ENCODE data around the gene PPP4R4. TPM values are rescaled to one million over a fixed set of nuclear protein-coding genes. Genes with fewer than 3 reads are reported as not detected.

PPP4R4 gene
- total RNA-seq, 1 experiment from 2014 or later = not detected

GRCh38 chr14:94306047-94306978 is 132.2 kb downstream of the PPP4R4 start:
- Histone ChIP-seq H3K9me2 (ENCODE audit: insufficient read depth) (no peaks in the 10 kb centered on the region), H3K27ac (no peak overlapping the region), H3K9me3 (ENCODE audit: insufficient read depth, low read depth) (no peaks in the 10 kb centered on the region), H2AFZ (no peak overlapping the region), H3K27me3 (ENCODE audit: insufficient read depth, low read depth) (no peaks in the 10 kb centered on the region; the same call in 1 of the 2 replicates), H3K4me1 (replicated peaks; ENCODE audit: insufficient read depth) (no peaks in the 10 kb centered on the region), H3K4me2 (no peak overlapping the region), H3K4me3 (no peak overlapping the region), H4K20me1 (ENCODE audit: insufficient read depth) (no peaks in the 10 kb centered on the region), H3F3A (ENCODE audit: insufficient read depth, low read depth) (no peaks in the 10 kb centered on the region), H3K79me2 (ENCODE audit: low read depth) (no peaks in the 10 kb centered on the region), H3K36me3 (ENCODE audit: low read depth) (no peaks in the 10 kb centered on the region)
- TF ChIP-seq EZH2 (IDR thresholded peaks at IDR 0.05; ENCODE audit: low read depth) = no peak
- no peak for TF ChIP-seq CTCF (conservative IDR thresholded peaks at IDR 0.05)
- intact Hi-C loops (cut with micrococcal nuclease; ENCODE audit: unreplicated experiment) = no loop called here
- CTCF ChIA-PET = no interaction called here
- POLR2A ChIA-PET (ENCODE audit: unreplicated experiment) = no interaction called here
- no TSS peak for BruUV-seq (replicated peaks)
- no peak for DNase-seq

- Histone ChIP-seq H3K9me2 (ENCODE audit: insufficient read depth) (no peaks in the 10 kb centered on the region), H3K36me3 (ENCODE audit: low read depth) (no peaks in the 10 kb centered on the region), H3K4me3 (no peak overlapping the region), H3K79me2 (ENCODE audit: low read depth) (no peaks in the 10 kb centered on the region), H3K27ac (no peak overlapping the region), H3K4me2 (no peak overlapping the region), H2AFZ (no peak overlapping the region), H3K27me3 (ENCODE audit: insufficient read depth, low read depth) (no peaks in the 10 kb centered on the region; the same call in 1 of the 2 replicates), H3K4me1 (replicated peaks; ENCODE audit: insufficient read depth) (no peaks in the 10 kb centered on the region), H3K9me3 (ENCODE audit: insufficient read depth, low read depth) (no peaks in the 10 kb centered on the region), H3F3A (ENCODE audit: insufficient read depth, low read depth) (no peaks in the 10 kb centered on the region), H4K20me1 (ENCODE audit: insufficient read depth) (no peaks in the 10 kb centered on the region)
- ChIA-PET CTCF (no interaction called here), POLR2A (ENCODE audit: unreplicated experiment) (no interaction called here)
- TF ChIP-seq EZH2 (IDR thresholded peaks at IDR 0.05; ENCODE audit: low read depth) = no peak
- TF ChIP-seq CTCF (conservative IDR thresholded peaks at IDR 0.05) = peak; percentile 27; the same call in 1 of the 2 replicates
- no TSS peak for BruUV-seq (replicated peaks)
- intact Hi-C loops (cut with micrococcal nuclease; ENCODE audit: unreplicated experiment) = no loop called here
- no peak for DNase-seq
Measured at GRCh38 chr14:94307410-94307992, 133.4 kb downstream of the PPP4R4 start.

GRCh38 chr14:94309721-94310120 is 135.6 kb downstream of the PPP4R4 start:
- Histone ChIP-seq H3F3A (ENCODE audit: insufficient read depth, low read depth) (no peaks in the 10 kb centered on the region), H3K27me3 (ENCODE audit: insufficient read depth, low read depth) (no peaks in the 10 kb centered on the region; the same call in 1 of the 2 replicates), H3K4me1 (replicated peaks; ENCODE audit: insufficient read depth) (no peaks in the 10 kb centered on the region), H3K4me2 (no peak overlapping the region), H3K4me3 (no peak overlapping the region), H2AFZ (no peak overlapping the region), H3K36me3 (ENCODE audit: low read depth) (no peaks in the 10 kb centered on the region), H3K27ac (no peak overlapping the region), H3K79me2 (ENCODE audit: low read depth) (no peaks in the 10 kb centered on the region), H4K20me1 (ENCODE audit: insufficient read depth) (no peaks in the 10 kb centered on the region), H3K9me2 (ENCODE audit: insufficient read depth) (no peaks in the 10 kb centered on the region), H3K9me3 (ENCODE audit: insufficient read depth, low read depth) (no peaks in the 10 kb centered on the region)
- ChIA-PET CTCF (no interaction called here), POLR2A (ENCODE audit: unreplicated experiment) (no interaction called here)
- intact Hi-C loops (cut with micrococcal nuclease; ENCODE audit: unreplicated experiment) = no loop called here
- no TSS peak for BruUV-seq (replicated peaks)
- DNase-seq = no peak
- no peak for TF ChIP-seq EZH2 (IDR thresholded peaks at IDR 0.05; ENCODE audit: low read depth)
- TF ChIP-seq CTCF (conservative IDR thresholded peaks at IDR 0.05) = no peak

Data from PC-9 (cell line).